ENCODE results near the gene TDRD7. TPM values are rescaled to one million over a fixed set of nuclear protein-coding genes. Genes with fewer than 3 reads are reported as not detected.

Gene TDRD7
- total RNA-seq, 1 donor from 2014 or later, result 20.4 TPM

GRCh38 chr9:97543561-97543960 lies 131.7 kb downstream of the TDRD7 start:
- Histone ChIP-seq H3K4me1 (ENCODE audit: insufficient read depth, low read length) (no peaks in the 10 kb centered on the region), H3K9me3 (ENCODE audit: insufficient read depth, low read depth, low read length) (no peaks in the 10 kb centered on the region), H3K27me3 (ENCODE audit: insufficient read depth, low read length) (no peaks in the 10 kb centered on the region), H2AFZ (ENCODE audit: low read depth, low read length) (no peak overlapping the region), H3K9ac (ENCODE audit: low read length) (no peak overlapping the region), H4K20me1 (ENCODE audit: insufficient read depth, low read length) (no peaks in the 10 kb centered on the region), H3K79me2 (ENCODE audit: insufficient read depth, low read length) (no peaks in the 10 kb centered on the region), H3K4me3 (ENCODE audit: insufficient read depth, low read depth, low read length) (no peak overlapping the region), H3K27ac (ENCODE audit: low read depth, low read length) (no peak overlapping the region), H3K4me2 (ENCODE audit: low read length) (no peak overlapping the region), H3K36me3 (ENCODE audit: insufficient read depth, low read length) (no peaks in the 10 kb centered on the region)
- Mint-ChIP-seq H3K9me3 (ENCODE audit: unreplicated experiment) (peaks cover 2% of the 10 kb centered on the region), H3K4me3 (ENCODE audit: unreplicated experiment) (no peak overlapping the region), H3K4me1 (ENCODE audit: low read depth, unreplicated experiment) (no peaks in the 10 kb centered on the region), H3K27ac (ENCODE audit: unreplicated experiment) (no peak overlapping the region), H3K36me3 (ENCODE audit: low read depth, unreplicated experiment) (no peaks in the 10 kb centered on the region), H3K27me3 (ENCODE audit: low read depth, unreplicated experiment) (peaks cover 14% of the 10 kb centered on the region)
- DNase-seq (ENCODE audit: low read depth), result no peak
- no peak for FAIRE-seq
- TF ChIP-seq EZH2 (IDR thresholded peaks at IDR 0.05; ENCODE audit: insufficient read depth, low read length), result no peak
- no peak for TF ChIP-seq CTCF (IDR thresholded peaks at IDR 0.05; ENCODE audit: insufficient read depth, low read depth, low read length)

- Mint-ChIP-seq H3K27ac (ENCODE audit: unreplicated experiment) (no peak overlapping the region), H3K9me3 (ENCODE audit: unreplicated experiment) (peaks cover 4% of the 10 kb centered on the region)
- no peaks in the 10 kb centered on the region for H3K36me3 ChIP-seq (ENCODE audit: insufficient read depth, low read length)
Observed at GRCh38 chr9:97545486-97545885, 133.6 kb downstream of the TDRD7 start.

More at GRCh38 chr9:97545486-97545885, 133.6 kb downstream of the TDRD7 start:
- Mint-ChIP-seq H3K4me1 (ENCODE audit: low read depth, unreplicated experiment) (no peaks in the 10 kb centered on the region), H3K36me3 (ENCODE audit: low read depth, unreplicated experiment) (no peaks in the 10 kb centered on the region), H3K4me3 (ENCODE audit: unreplicated experiment) (no peak overlapping the region), H3K27me3 (ENCODE audit: low read depth, unreplicated experiment) (peaks cover 14% of the 10 kb centered on the region)
- Histone ChIP-seq H3K27ac (ENCODE audit: low read depth, low read length) (no peak overlapping the region), H2AFZ (ENCODE audit: low read depth, low read length) (no peak overlapping the region), H3K27me3 (ENCODE audit: insufficient read depth, low read length) (no peaks in the 10 kb centered on the region), H3K4me3 (ENCODE audit: insufficient read depth, low read depth, low read length) (no peak overlapping the region), H3K79me2 (ENCODE audit: insufficient read depth, low read length) (no peaks in the 10 kb centered on the region), H3K4me2 (ENCODE audit: low read length) (no peak overlapping the region), H3K9ac (ENCODE audit: low read length) (no peak overlapping the region), H3K4me1 (ENCODE audit: insufficient read depth, low read length) (no peaks in the 10 kb centered on the region), H4K20me1 (ENCODE audit: insufficient read depth, low read length) (no peaks in the 10 kb centered on the region), H3K9me3 (ENCODE audit: insufficient read depth, low read depth, low read length) (no peaks in the 10 kb centered on the region)
- TF ChIP-seq CTCF (IDR thresholded peaks at IDR 0.05; ENCODE audit: insufficient read depth, low read depth, low read length) (no peak), EZH2 (IDR thresholded peaks at IDR 0.05; ENCODE audit: insufficient read depth, low read length) (no peak)
- DNase-seq (ENCODE audit: low read depth) (no peak), FAIRE-seq (no peak)

Small RNA genes lying within 50 kb of the gene (microRNA-seq; reads per million reads assigned to microRNA genes)
- gene MIR1302-8, result not detected

Other genes with a start within 250 kb of the TDRD7 start
- gene CCDC180, start 104.4 kb upstream of the TDRD7 start, total RNA-seq, result 2.2 and 3.5 TPM in 2 replicates
- gene TMOD1, start 89.6 kb downstream of the TDRD7 start, total RNA-seq, result 0.24 and 0.48 TPM in 2 replicates
- 18.4 and 19.4 TPM in 2 replicates for gene TSTD2, start 221.3 kb downstream of the TDRD7 start, total RNA-seq
- gene NCBP1, start 221.7 kb downstream of the TDRD7 start, total RNA-seq, result 42.5 and 43.0 TPM in 2 replicates